ENCODE results near the gene NGB.

DNA sequence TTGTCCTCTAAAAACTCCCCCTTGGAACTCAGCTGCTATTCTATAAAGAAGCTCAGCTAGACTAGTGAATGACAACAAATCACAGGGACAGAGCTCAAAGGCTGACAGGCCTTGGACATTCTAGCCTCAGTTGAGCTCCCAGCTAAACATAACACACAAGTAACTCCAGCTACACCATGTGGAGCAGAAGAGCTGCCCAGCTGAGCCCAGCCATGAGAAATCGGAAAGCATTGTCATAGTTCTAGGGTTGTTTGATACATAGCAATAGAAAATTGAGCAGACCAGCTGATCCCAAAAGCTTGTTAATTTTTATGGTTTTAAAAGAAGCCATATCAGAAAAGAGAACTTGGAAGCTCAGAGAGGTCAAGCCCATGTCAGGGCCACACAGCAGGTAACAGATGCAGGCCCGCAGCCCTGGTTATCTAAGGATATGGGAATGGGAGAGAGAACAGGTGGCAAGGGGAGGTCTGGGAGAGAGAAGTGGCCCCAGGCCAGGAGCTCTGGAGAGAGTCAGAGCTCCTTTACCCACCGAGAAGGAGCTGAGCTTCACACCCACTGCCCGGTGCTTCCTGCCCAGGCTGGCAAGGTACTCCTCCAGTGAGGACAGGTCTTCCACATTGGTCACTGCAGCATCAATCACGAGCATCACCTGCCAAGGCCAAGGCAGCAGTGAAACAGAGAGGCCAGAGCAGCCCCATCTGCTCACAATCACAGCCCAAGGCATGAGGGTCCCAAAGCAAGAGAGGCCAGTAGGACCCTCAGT is 2.9 kb downstream of the NGB start:
- TF ChIP-seq, protein P1, sequence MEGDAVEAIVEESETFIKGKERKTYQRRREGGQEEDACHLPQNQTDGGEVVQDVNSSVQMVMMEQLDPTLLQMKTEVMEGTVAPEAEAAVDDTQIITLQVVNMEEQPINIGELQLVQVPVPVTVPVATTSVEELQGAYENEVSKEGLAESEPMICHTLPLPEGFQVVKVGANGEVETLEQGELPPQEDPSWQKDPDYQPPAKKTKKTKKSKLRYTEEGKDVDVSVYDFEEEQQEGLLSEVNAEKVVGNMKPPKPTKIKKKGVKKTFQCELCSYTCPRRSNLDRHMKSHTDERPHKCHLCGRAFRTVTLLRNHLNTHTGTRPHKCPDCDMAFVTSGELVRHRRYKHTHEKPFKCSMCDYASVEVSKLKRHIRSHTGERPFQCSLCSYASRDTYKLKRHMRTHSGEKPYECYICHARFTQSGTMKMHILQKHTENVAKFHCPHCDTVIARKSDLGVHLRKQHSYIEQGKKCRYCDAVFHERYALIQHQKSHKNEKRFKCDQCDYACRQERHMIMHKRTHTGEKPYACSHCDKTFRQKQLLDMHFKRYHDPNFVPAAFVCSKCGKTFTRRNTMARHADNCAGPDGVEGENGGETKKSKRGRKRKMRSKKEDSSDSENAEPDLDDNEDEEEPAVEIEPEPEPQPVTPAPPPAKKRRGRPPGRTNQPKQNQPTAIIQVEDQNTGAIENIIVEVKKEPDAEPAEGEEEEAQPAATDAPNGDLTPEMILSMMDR (IDR thresholded peaks at IDR 0.05) = no peak
- TF ChIP-seq EZH2 (IDR thresholded peaks at IDR 0.05; ENCODE audit: borderline replicate concordance, insufficient read depth, low read depth, low read length, poor library complexity, severe bottlenecking) = no peak

Data from B cell (primary cell).